Stimulated activated CD4-positive, alpha-beta T cell treated with anti-CD3 and anti-CD28 coated beads, TNF-alpha, amount 100 ng/mL, for 1 hour (primary cell): ENCODE data around the gene RAF1.
"Not testable (repeated sequence)": the region's sequence is repeated elsewhere in the genome, so short reads cannot be mapped to it uniquely, and the experiment has no call there.

Source experiments
- DNase-seq, 3 donors: peaks; one replicate each; pipeline ENCODE4 v3.0.0-alpha.2; 2020; ENCODE audit warnings: low read depth in 3 of 3, low spot score in 1 of 3

RAF1 gene

DNA sequence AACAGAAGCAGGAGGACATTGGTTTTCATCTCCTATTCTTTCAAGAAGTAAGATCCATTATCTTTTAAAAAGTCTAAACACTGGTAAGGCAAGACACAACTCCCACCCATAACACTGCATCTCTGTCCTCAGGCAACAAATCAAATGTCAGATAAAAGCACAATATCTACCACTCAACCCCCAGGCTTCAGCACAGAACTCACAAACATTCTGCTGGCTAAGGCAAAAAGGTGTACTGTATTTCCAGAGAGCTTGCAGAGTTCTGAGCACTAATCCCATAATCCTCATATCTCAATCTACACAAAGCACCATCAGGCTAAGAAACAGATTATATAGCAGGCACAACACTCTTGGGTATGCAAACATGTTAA, 20.9 kb downstream of the RAF1 start:
- DNase-seq: no peak

DNA sequence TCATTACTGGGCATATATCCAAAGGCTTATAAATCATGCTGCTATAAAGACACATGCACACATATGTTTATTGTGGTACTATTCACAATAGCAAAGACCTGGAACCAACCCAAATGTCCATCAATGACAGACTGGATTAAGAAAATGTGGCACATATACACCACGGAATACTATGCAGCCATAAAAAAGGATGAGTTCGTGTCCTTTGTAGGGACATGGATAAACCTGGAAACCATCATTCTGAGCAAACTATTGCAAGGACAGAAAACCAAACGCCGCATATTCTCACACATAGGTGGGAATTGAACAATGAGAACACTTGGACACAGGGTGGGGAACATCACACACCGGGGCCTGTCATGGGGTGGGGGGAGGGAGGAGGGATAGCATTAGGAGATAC, 23.1 kb downstream of the RAF1 start:
- not testable (repeated sequence) for DNase-seq

DNA sequence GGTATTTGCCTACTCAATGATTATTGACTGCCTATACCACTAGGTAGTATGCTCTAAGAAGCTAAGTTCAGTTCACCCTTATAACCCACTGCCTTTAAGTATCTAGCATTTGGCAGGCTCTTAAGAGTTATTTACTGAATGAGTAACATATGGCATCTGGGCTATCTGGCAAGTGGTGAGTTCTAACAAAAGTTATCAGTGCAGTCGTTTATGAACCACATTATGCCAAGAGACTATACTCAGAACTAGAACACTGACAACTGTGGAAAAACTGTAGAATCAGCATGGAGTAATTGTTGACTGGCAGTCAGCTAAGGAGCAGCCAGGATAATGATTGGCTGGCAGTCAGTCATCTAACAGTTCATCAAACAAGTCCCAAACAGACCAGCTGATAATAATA, 25.8 kb downstream of the RAF1 start:
- DNase-seq: no peak

DNA sequence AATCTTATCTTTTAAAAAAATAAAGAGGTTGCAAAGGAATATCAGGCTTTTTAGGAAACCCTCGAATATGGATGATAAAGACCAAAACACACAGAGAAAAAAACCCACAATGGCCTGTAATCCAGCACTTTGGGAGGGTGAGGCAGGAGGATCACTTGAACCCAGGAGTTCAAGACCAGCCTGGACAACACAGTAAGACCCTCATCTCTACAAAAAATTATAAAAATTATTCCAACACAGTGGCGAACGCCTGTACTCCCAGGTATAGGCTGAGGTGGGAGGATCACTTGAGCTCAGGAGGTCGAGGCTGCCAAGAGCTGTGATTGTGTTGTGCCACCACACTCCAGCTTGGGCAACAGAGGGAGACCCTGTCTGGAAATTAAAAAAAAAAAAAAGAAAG, 30.8 kb downstream of the RAF1 start:
- DNase-seq: no peak

DNA sequence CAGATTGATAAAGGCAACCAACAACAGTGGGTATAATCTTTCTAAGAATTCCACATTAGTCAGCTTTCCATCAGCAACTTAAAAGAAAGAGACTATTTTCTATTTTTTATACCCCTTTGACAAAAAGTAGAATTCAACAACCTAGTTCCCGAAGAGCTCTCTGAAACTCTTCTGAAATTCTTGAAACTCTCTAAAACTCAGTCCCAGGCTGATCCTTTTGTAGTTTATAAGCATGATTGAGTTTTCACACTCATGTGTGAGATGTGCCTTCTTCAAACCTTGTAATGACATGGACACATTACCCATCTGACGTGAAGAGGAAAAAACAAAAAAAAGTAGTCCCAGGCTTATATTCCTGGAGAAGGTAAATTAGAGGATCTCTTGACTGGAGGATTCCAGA, 31.4 kb downstream of the RAF1 start:
- DNase-seq: no peak

DNA sequence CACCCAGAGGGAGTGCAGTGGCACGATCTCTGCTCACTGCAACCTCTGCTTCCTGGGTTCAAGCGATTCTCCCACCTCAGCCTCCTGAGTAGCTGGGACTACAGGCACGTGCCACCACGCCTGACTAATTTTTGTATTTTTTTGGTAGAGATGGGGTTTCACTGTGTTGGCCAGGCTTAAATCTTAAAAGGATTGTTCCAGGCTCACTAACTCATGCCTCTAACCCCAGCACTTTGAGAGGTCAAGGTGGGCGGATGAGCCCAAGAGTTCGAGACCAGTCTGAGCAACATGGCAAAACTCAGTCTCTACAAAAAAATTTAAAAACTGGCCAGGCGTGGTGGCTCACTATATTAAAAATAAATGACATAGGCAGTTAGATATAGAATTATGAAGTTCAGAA, 33.1 kb downstream of the RAF1 start:
- DNase-seq: not testable (repeated sequence)

DNA sequence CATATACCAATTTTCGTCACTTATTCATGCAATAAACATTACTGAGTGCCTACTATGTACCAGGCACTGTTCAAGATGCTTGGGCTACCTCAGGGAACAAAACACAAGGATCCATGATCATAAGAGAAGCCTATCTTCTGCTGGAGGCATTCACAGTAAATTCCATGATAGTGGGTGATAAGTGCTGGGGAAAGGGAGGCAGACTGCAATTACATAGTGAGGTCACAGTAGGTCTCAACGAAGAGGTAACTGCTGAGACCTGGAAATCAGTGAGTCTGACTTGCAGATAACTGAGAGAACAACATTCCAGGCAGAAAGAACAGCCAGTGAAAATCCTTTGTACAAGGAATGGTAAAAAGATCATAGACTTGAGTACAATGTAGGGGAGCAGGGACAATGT, 33.6 kb downstream of the RAF1 start:
- DNase-seq: no peak

DNA sequence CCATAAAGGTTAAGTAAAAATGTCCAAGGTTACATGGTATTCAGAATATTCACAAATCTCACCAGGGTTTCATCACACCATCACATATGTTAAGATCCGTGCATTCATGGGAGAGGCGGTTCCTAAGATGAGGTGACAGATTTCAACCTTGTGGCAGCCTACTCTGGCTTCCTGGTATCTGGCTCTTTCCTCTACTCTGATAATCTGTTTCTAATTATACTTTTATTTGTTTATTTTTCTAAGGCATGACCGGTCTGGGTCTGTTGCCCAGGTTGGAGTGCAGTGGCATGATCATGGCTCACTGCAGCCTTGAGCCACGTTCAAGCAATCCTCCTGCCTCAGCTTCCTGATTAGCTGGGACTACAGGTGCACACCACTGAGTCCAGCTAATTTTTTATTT, 34.4 kb downstream of the RAF1 start:
- no peak for DNase-seq

DNA sequence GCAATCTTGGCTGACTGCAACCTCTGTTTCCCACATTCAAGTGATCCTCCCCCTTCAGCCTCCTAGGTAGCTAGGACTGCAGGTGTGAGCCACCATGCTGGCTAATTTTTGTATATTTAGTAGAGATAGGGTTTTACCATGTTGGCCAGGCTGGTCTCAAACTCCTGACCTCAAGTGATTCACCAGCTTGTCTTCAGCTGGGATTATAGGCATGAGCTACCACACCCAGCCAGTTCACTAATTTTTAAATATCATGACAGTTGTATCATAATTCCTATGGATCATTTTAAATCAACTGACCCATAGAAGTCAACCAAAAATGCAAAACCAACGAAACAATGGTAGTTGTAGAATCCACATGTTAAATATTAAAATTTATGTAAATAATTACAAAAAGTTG, 35.1 kb downstream of the RAF1 start:
- no peak for DNase-seq

DNA sequence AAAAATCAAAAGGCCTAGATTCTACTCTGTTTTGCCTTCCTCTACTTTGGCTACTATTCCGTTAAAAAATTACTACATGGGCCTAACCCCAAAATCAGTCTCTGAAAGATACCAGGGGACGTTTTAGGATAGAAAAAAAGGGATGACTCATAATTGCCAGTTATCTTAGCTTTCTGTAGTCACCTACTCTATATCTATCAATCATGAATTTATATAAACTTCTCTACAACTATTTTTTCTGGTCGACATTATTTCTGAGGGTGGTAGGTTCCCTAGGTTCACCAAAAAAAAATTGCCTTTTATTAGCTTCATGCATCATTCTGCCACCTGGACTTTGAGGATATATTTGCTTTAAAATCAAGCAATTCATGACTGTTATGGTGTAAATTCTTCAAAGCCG, 36.5 kb downstream of the RAF1 start:
- no peak for DNase-seq

DNA sequence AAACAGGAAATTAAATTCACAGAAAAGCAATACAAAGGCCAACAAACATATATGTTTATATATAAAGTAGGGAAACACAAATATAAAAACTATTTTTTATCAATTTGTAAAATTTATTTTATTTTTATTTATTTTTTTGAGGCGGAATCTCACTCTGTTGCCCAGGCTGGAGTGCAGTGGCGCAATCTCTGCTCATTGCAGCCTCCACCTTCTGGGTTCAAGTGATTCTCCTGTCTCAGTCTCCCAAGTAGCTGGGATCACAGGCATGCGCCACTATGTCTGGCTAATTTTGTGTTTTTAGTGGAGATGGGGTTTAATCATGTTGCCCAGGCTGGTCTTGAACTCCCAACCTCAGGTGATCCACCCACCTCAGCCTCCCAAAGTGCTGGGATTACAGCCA, 39.0 kb downstream of the RAF1 start:
- DNase-seq: not testable (repeated sequence)

DNA sequence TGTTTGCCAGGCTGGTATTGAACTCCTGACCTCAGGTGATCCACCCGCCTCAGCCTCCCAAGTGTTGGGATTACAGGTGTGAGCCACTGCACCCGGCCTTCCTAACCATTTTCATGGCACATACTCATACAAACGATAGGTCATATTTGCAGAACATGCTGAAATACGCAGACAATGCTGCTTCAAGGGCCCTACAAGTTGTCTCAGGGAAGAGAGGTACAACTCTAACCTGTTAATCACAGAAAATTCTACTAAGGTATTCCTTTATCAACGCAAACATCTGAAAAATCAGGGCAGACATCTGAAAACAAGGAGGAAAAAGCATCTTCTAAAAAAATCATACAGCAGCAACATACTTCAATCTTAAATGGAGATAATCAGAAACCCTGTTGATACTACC, 39.9 kb downstream of the RAF1 start:
- DNase-seq: no peak

DNA sequence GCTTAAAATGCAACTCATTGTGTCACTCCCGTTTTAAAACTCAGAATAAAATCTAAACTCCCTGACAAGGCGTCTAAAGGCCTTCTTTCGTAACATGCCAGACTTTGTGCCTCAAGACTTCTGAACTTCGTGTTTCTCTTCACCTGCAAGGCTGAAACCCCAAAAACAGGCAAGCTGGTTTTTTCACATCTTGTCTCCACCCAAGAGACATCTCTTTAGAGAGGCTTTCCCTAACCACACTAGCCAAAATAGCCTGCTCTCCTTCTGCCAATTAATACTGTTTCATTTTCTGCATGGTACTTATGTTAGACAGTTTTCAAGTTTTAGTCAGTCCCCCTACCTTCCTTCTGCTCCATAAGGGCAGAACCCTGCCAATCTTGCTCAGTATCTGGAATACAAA, 41.6 kb downstream of the RAF1 start:
- no peak for DNase-seq

DNA sequence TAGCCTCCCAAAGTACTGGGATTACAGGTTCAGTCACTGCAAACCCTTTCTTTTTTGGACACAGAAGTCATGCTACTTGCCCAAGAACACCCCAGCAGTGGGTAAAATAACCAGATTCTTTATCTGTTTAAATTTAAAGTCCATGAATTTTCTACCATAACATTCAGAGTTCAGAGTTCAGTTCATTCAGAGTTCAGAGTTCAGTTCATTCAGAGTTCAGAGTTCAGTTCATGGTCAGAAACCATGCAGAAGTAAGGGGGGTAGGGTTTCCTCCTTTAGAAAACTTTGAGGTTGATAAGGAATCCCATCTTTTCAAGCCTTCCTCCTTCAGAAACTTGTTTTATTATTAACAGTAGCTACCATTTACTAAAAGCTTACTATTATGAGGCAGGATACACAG, 43.2 kb downstream of the RAF1 start:
- no peak for DNase-seq

DNA sequence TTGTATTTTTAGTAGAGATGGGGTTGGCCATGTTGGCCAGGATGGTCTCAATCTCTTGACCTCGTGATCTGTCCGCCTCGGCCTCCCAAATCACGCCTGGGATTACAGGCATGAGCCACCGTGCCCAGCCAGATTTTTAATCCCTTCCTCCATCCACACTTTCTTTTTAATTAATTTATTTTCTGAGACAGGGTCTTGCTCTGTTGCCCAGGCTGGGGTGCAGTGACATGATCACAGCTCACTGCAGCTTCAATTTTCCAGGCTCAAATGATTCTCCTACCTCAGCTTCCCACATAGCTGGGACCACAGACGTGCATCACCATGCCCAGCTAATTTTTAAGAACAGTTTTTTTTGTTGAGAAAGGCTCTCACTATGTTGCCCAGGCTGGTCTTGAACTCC, 43.6 kb downstream of the RAF1 start:
- no peak for DNase-seq

DNA sequence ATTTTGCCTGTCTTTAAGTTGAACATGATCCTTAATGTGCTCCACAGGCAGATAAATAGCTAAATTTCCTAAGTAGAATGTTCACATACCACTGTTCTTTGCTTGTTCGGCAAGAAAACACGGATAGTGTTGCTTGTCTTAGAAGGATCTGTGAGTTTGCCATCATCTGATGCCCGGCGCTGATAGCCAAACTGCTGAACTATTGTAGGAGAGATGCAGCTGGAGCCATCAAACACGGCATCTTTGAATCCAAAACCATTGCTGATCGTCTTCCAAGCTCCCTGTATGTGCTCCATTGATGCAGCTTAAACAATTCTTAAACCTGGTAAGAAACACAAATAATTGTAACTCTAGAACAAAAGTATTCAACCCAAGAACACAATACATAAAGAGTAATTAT, 45.5 kb downstream of the RAF1 start:
- no peak for DNase-seq

DNA sequence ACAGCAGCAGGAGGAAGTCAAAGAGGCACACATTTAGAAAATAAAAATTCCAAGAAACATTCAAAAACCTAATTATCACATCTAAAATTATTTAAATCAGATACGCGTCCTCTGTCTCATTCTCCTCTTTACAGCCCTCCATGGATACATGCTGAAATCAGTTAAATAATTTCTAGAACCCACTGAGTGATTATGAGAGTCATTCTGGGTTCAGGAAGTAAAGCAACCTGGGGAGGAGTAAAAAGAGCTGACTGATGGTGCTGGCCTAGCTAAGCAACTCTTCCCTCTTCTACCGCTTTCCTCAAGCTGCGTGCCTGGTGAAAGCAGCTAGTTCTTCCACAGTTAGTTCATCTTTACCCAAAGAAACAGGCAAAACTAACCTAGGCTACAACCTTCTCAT, 48.7 kb downstream of the RAF1 start:
- DNase-seq: no peak

DNA sequence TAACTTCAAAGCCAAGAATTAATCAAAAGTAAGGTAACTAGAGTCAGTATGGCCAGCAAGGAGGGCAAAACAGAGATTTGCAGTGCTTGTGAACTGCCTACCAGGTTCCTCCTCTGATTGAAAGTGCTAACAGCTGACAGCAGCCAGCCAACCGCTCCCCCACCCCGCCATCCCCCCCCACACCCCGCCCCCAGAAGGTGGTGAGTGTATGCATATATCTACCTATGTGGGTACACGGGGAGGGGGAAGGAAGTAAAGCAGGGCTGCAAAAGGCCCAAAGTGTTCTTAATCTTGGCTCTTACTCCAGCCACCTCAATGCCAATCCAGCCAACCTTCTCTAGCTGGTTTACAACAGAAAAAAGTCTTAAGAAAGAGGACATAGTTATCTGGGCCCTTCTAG, 50.7 kb downstream of the RAF1 start:
- no peak for DNase-seq

DNA sequence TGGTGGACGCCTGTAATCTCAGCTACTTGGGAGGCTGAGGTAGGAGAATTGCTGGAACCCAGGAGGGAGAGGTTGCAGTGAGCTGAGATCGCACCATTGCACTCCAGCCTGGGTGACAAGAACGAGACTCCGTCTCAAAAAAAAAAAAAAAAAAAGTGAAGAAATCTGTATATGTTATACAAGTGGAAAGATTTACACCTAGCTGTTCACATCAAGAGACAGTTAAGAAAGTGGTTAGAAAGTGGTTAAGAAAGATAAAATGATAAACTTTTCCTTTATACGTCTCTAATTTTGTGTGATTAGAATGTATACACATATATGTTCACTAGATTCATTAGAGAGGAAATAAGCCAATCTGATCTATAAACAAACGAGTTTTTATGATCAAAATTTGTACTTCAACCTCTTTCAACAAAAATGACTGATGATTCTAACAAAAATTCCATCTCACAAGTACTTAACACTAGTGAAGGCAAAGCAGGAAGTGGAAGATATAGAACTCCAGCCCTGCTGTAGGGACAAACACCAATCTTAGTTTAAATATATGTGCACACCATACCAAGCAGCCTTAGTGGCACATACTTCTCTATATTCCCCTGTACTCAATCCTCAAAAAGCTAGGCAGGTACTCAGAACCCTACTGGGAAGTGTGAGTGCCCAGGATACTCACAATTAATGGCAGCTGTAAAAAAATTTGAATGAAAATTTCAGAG, 51.2 kb downstream of the RAF1 start:
- no peak for DNase-seq

DNA sequence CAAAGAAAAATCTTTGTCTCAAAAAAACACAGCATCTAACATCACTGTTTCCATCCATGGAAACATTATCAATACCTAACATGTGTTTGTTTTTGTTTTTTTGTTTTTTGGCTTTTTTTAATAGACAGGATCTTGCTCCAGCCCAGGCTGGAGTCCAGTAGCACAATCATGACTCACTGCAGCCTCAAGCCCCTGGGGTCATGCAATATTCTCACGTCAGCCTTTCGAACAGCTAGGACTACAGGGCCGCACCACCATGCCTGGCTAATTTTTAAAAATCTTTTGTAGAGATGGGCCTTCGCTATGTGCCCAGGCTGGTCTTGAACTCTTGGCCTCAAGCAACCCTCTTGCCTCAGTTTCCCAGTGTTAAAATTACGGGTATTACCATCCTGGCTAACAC, 52.8 kb downstream of the RAF1 start:
- DNase-seq: no peak

DNA sequence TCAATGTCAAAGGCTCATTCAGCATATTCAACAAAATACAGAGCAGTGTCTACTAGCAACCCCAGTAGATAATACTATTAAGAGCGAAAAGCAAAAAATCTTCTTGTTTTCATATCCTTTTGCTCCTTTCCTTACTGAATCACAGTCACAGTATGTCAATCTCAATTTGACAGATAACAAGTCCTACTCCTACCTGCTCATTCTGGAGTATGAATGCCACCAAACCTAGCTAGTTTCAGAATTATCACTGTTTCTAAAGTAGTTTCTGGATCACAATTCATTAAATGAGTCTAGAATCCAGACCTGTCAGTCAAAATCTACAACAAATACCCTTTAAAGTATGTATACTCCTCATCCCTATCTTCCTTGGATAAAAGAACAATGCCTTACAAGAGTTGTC, 55.5 kb downstream of the RAF1 start:
- DNase-seq: no peak

DNA sequence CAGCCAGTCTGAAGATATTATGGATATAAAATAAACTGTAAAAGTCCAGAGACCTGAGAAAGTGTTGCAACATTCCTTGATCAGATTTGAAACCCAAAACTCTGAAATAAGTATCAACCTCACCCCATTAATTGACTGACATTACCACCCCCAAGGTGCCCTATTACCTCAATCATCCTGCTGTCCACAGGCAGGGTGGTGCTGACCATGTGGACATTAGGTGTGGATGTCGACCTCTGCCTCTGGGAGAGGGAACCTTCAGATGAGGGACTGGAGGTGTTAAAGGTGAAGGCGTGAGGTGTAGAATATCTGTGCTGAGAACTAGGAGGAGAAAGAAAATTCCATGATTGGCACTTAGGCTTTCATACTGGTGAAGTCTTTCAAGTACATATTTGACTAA, 59.9 kb downstream of the RAF1 start:
- DNase-seq: no peak

DNA sequence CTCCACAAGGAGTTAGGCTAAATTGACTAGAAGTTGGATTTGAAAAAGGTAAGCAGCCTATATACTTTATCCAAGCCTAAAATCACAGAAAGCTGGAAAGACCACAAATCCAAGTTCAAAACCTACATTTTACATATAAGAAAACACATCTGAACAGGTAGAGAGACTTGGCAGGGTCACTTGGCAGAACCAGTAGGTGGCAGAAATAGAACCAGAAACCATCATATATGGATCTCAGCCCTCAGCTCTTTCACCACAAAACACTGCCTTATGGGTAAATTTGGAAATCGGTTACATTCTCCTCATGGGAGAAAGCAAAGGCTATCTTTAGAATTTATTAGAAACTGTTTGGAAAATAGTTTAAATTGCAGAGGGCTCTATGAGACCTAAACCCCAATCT, 62.8 kb downstream of the RAF1 start:
- no peak for DNase-seq

DNA sequence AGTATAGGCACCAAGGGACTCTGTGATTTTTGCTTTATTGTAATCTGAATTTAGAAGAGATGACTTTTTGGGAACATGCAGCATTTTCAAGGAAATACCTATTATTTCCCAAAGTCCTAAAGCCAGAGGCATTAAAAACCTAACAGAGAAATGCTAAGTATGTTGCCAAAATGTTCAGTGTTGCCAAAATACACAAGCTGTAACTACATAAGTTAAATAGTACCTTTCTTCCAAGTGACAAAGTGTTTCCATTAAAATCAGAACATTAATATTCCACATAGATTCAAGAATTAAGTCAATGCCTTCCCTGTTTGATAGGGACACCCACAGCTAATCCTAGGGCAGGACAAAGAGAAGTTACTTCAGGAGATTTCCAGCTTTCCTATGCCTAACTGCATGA, 65.0 kb downstream of the RAF1 start:
- no peak for DNase-seq
